ENCODE results near the gene CYP4F22.
"Not testable (repeated sequence)": the region's sequence is repeated elsewhere in the genome, so short reads cannot be mapped to it uniquely, and the experiment has no call there.

DNA sequence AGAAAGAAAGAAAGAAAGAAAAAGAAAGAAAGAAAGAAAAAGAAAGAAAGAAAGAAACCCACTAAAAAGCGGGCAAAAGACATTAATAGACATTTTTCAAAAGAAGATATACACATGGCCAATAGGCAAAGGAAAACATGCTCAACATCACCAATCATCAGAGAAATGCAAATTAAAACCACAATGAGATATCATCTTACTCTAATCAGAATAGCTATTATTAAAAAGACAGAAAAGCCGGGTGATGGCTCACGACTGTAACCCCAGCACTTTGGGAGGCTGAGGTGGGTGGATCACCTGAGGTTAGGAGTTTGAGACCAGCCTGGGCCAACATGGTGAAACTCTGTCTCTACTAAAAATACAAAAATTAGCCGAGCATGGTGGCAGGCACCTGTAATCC, 34.5 kb upstream of the CYP4F22 start:
- not testable (repeated sequence) for TF ChIP-seq EZH2 (IDR thresholded peaks at IDR 0.05; ENCODE audit: insufficient read depth, poor library complexity, severe bottlenecking); EZH2phosphoT487 (IDR thresholded peaks at IDR 0.05; ENCODE audit: insufficient read depth, low read depth)

Data from GM23248 (cell line).